HG03280 (cell line): Measurements from ENCODE around the gene CPHXL.

Experiments used
- ATAC-seq: cut with Tn5 transposase; IDR thresholded peaks from one replicate; pipeline ENCODE4 v1.9.1; 2021; ENCODE audit warnings: mild to moderate bottlenecking, moderate library complexity; ENCODE audit not compliant: unreplicated experiment

The CPHXL gene

DNA sequence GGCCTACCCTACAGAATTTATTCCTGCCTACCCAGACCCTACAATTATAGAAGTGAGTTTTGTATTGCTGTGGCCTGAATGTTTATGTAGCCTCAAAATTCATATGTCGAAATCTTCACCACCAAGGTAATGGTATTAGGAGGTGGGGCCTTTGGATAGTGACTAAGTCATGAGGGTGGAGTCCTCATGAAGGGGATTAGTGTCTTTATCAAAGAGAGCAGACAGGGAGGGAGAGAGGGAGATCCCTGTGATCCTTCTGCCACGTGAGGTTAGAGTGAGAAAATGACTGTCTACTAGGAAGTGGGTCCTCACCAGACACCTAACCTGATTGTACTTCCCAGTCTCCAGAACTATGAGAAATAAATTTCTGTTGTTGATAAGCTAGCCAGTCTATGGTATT is 24.0 kb downstream of the CPHXL start:
- ATAC-seq: no peak

- ATAC-seq: no peak
These were observed 24.9 kb downstream of the CPHXL start, which contains the start of gene DUXB for GRCh38 chr16:75701361-75701760. Gene DUXB (minus strand): TSS chr16:75701461. CDS start chr16:75701418, 43 bp downstream.

DNA sequence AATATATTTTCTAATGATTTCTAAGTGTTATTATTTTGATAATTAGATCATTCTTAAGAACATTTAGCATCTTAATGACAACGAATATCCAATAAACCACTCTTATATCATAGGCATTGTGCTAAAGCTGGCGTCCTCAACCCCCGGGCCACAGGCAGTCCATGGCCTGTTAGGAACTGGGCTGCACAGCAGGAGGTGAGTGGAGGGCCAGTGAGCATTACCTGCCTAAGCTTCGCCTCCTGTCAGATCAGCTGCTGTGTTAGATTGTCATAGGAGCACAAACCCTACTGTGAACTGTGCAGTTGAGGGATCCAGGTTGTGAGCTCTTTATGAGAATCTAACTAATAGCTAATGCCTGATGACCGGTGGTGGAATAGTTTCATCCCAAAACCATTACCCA is 28.7 kb downstream of the CPHXL start:
- ATAC-seq: no peak

- ATAC-seq: no peak
These were observed 30.6 kb downstream of the CPHXL start for GRCh38 chr16:75695708-75696107.

- ATAC-seq: no peak
These were observed 38.9 kb downstream of the CPHXL start for GRCh38 chr16:75687361-75687760.

GRCh38 chr16:75682308-75682707 is 44.0 kb downstream of the CPHXL start:
- ATAC-seq: no peak

DNA sequence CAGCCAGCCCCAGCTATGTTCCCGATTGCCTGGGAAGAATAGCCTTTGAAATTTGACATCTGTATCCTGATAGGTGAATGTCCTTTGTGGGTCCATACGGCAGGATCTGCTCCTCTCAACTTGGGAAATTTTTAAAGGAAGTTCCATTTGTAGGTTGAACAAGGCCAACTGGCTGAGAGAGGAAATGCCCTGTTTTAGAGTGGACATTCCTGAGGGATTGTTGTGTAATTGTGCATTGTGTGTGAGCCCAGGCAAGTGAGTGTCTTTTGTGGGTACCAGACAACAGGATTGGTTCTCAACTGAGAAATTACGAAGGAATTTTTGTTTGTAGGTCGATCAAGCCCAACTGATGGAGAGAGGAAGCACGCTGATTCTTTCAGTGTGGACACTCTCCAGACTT is 46.9 kb downstream of the CPHXL start:
- no peak for ATAC-seq

DNA sequence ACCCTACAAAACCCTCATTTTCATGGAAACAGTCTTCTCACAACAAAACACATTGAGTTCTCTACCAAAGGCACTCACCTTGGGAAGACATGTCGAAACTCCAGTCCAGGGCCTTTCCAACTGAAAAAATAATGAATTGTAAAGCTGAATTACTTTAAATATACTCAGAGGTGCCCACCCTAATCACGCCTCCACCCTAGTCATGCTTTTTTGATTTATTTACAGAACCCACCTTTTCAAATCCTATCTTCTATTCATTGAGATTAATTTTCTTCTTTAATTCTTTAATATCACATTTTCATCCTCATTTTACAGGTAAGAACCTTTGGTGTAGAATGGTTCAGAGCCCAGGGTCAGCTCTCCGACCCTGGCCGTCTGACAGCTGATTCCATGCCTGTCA is 49.4 kb downstream of the CPHXL start, which contains the start of gene CPHXL2:
TSS of gene CPHXL2 (minus strand) at position 101 of the 400 bp plus-strand sequence. CDS start at position 91, 10 bp downstream.
- ATAC-seq: no peak

DNA sequence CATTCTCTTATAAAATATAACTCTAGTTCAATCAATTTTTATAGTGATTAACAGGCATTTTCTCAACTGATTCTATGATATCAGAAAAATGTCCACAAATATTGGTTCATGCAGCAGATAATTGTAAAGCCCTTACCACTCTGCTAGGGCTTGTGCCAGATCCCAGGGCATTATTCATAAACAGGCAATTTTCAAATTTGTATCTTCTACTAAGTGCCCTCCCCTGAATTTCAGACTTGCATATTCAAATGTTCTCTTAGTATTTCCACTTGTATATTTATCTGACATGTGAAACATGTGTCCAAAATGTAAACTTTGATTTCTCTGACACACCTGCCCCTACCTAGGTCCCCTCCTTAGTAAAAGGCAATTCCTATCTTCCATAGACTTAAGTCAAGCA is 58.8 kb downstream of the CPHXL start:
- no peak for ATAC-seq
